Tibial nerve (tissue), 3 donors: ENCODE data around the gene KATNB1.

ENCODE experiments used
- POLR2A ChIP-seq, 2 donors: fragments of 450-650 bp; IDR thresholded peaks; one replicate each; pipeline ENCODE4 v1.6.1; 2017; ENCODE audit warnings: antibody characterized with exemption in 2 of 2, mild to moderate bottlenecking in 2 of 2, moderate library complexity in 2 of 2
- TF ChIP-seq, protein P1 (sequence below), 5 experiments: fragments of 200-600 bp in 3 of 5; fragments of 450-650 bp in 2 of 5; sonication (generic) in 3 of 5; IDR thresholded peaks; one replicate each; pipeline ENCODE4 v1.5.1; 2016 to 2019; ENCODE audit warnings: antibody characterized with exemption in 5 of 5, mild to moderate bottlenecking in 3 of 5, moderate library complexity in 2 of 5

DNA sequence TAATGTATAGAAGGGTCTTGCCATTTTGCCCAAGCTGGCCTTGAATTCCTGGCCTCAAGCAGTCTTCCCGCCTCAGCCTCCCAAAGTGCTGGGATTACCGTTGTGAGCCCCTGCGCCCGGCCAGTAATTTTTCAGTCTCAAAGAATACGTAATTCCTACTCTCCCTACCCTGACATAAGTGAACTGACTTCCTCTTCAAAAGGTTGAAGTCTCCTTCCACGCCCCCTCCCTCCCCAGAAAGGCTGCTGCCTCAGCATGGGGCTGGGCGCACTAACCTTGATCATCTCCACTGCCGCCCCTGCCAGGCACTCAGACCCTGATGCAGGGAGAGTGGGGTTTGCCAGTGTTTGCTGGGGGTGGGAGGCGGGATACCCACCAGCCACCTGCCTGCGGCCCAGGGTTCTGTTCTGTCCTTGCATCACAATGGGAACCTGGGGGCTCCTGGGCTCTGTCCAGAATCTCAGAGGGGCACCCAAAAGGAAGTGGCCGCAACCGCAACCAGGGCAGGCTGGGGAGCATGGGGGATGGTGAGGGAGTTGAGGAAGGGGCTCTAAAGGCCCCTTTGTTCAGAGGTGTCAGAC is 39.2 kb downstream of the KATNB1 start:
- TF ChIP-seq, protein P1, sequence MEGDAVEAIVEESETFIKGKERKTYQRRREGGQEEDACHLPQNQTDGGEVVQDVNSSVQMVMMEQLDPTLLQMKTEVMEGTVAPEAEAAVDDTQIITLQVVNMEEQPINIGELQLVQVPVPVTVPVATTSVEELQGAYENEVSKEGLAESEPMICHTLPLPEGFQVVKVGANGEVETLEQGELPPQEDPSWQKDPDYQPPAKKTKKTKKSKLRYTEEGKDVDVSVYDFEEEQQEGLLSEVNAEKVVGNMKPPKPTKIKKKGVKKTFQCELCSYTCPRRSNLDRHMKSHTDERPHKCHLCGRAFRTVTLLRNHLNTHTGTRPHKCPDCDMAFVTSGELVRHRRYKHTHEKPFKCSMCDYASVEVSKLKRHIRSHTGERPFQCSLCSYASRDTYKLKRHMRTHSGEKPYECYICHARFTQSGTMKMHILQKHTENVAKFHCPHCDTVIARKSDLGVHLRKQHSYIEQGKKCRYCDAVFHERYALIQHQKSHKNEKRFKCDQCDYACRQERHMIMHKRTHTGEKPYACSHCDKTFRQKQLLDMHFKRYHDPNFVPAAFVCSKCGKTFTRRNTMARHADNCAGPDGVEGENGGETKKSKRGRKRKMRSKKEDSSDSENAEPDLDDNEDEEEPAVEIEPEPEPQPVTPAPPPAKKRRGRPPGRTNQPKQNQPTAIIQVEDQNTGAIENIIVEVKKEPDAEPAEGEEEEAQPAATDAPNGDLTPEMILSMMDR (IDR thresholded peaks at IDR 0.05): no peak
- TF ChIP-seq POLR2A (IDR thresholded peaks at IDR 0.05): no peak
